HG02610 (cell line): Measurements from ENCODE around the gene ZNF324B.
A peak's percentile ranks its signal among the peaks of the same experiment; 100 is the strongest.
"Not testable (repeated sequence)": the region's sequence is repeated elsewhere in the genome, so short reads cannot be mapped to it uniquely, and the experiment has no call there.

ENCODE experiments used
- ATAC-seq: cut with Tn5 transposase; IDR thresholded peaks from one replicate; pipeline ENCODE4 v1.9.1; 2021; ENCODE audit warnings: mild to moderate bottlenecking, moderate library complexity; ENCODE audit not compliant: unreplicated experiment

The ZNF324B gene

DNA sequence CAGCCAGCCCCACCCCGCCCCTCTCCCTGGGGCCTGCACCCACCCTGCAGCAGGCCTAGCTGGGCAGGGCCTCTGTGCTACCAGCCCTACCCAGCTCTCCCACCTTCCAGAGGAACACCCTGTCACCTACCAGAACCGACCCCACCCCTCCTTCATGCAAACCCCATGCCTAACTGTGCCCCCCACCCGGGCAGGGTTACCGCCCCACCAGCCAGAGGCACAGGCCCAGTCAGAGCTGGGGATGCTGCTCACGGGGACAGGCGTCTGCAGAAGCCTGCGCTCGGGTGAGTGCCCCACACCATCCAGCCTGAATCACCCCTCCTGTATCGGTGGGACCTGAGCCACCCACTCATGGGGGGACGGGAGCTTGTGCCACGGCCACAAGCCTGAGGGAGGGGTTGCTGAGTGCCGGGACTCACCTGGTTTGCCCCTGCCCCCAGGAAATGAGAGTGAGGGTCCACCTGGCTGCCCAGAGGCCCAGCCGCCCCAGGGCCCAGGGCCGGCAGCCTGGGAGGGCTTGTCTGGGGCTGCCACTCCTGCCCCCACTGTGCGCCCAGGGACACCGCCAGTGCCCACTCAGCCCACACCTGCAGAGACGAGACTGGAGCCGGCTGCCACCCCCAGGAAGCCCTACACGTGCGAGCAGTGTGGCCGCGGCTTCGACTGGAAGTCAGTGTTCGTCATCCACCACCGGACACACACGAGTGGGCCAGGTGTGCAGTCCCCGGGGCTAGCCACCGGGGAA, 28.5 kb downstream of the ZNF324B start:
- no peak for ATAC-seq

GRCh38 chr19:58480481-58480830, 29.0 kb downstream of the ZNF324B start:
- ATAC-seq: no peak

- no peak for ATAC-seq
Observed at GRCh38 chr19:58480831-58481230, 29.4 kb downstream of the ZNF324B start.

DNA sequence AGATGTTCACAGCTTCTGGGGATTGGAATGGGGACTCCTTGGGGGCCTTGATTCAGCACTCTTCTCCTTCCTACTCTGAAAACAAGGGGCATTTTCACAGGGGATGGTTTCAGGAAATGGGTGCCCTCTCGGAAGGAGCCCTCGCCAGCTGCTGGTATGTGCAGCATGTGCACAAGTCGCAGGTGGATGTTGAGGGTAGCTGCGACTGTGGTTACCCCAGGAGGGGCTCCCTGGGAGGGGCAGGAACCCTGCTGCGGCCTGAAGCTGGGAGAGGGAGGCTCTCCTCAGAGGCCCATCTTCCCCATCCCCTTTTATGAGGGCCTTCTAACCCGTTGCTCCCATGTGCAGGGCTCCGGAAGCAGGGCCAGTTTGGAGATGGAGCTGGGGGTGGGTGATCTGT, 30.9 kb downstream of the ZNF324B start:
- ATAC-seq: no peak

GRCh38 chr19:58483776-58484175, 32.4 kb downstream of the ZNF324B start:
- ATAC-seq: no peak

DNA sequence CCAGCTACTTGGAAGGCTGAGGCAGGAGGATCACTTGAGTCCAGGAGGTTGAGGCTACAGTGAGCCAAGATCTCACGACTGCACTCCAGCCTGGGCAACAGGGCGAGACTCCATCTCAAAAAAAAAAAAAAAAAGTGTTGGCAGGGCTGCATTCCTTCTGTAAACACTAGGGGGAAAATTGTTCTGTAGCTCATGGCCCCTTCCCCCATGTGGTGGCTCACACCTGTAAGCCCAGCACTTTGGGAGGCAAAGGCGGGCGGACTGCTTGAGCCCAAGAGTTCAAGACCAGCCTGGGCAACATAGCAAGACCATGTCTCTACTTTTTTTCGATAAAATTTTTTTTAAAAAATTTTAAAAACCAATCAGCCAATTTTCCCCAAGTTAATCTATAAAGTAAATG, 32.9 kb downstream of the ZNF324B start:
- not testable (repeated sequence) for ATAC-seq

- no peak for ATAC-seq
Observed at GRCh38 chr19:58491393-58491792, 40.0 kb downstream of the ZNF324B start.

DNA sequence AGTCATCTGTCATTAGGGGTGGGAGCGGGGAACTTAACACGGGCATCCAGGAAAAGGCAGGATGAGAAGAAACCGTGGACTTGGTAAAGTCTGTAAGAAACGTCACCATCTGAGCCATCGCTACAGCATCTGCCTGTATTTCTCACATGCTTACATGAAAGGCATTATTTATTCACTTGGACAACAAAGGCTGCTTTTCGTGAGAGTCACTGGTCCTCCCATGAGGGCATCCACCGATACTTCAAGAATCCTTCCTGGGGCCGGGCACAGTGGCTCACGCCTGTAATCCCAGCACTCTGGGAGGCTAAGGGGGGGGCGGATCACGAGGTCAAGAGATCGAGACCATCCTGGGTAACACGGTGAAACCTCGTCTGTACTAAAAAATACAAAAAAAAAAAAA, 40.8 kb downstream of the ZNF324B start:
- no peak for ATAC-seq

DNA sequence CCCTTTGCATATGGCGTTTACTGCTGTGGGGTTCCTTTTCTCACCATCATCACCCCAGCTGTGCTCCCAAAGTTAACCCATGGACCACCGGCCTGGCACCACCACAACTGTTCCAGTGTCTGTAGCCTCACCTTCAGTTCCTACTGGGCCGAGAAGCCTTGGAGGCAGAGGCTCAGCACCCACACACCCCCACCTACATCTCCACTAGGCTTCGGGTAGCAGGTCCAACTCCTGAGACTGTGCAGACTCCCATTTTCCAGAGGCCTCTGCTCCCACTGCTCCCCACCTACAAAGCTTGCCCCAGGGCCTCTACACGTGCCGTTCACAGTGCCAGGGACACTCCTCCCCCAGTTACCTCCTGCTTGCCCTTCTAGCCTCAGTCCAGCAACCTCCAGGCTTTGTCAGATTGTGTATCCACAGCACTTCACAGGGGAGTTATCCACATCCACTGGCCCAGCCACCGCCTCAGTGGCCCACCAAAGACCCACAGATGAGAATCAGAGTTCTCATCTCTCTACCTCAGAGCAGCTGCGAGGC, 46.3 kb downstream of the ZNF324B start:
- ATAC-seq: no peak

GRCh38 chr19:58498316-58499020, 47.0 kb downstream of the ZNF324B start:
- ATAC-seq: no peak

DNA sequence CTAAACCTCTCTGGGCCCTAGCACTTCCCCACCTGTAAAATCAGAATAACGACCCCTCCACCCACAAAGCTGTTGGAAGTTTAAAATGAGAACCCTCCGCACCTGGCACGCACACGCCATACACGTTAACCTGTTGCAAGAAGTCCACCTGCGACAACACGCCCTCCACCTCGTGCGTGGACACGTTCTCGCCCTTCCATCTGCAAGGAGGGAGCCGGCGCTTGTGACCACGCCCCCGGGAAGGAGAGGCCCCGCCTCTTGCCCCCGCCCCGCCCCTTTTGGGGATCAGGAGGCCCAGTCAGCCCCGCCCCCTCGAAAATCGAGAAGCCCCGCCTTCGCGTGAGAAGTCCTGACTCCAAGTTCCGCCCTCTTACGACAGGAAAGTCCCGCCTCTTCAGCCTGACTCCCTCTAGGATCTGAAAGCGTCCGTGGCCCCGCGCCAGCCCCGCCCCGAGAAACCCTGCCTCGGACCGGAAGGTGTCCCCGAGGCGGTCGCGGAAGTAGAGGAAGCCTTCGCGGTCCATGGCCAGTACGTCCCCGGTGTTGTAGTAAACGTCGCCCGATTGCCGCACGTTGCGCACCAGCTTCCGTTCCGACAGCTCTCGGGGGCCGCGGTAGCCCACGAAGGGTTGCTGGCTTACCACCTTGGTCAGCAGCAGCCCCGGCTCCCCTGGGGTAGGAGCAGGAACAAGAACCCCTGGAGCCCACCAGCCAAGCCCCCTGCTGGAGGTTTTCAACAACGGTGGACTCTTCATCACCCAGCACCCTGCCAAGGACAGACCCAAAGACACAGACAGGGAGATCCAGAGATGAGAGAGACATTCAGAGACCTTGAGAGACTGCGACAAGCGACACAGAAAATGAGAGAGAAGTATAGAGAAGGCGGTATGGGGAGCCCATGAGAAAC, 47.9 kb downstream of the ZNF324B start:
- ATAC-seq: peak; percentile 92

GRCh38 chr19:58500242-58500641, 48.8 kb downstream of the ZNF324B start:
- no peak for ATAC-seq
